ENCODE data around the gene CACNG8. TPM values are rescaled to one million over a fixed set of nuclear protein-coding genes. Genes with fewer than 3 reads are reported as not detected.
A peak's percentile ranks its signal among the peaks of the same experiment; 100 is the strongest.
"Not testable (repeated sequence)": the region's sequence is repeated elsewhere in the genome, so short reads cannot be mapped to it uniquely, and the experiment has no call there.

The CACNG8 gene
- 1.1 TPM for polyA plus RNA-seq (ENCODE audit: insufficient read length)

DNA sequence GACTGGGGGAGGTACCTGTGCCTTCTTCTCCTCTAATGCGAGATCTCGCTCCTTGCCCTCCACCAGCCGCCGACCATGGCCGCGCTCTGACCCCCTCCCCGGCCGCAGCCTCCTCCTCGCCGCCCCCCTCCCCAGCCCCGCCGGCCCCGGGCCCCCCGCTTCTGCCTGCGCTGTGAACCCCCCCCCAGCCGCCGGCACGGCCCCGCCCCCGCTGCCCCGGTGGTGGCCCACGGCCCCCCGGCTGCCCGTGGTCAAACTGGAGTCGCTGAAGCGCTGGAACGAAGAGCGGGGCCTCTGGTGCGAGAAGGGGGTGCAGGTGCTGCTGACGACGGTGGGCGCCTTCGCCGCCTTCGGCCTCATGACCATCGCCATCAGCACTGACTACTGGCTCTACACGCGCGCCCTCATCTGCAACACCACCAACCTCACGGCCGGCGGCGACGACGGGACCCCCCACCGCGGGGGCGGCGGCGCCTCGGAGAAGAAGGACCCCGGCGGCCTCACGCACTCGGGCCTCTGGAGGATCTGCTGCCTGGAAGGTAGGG is at the start of gene CACNG8:
TSS of gene CACNG8 (plus strand) at position 51 of the 545 bp plus-strand sequence.
- DNase-seq: no peak

DNA sequence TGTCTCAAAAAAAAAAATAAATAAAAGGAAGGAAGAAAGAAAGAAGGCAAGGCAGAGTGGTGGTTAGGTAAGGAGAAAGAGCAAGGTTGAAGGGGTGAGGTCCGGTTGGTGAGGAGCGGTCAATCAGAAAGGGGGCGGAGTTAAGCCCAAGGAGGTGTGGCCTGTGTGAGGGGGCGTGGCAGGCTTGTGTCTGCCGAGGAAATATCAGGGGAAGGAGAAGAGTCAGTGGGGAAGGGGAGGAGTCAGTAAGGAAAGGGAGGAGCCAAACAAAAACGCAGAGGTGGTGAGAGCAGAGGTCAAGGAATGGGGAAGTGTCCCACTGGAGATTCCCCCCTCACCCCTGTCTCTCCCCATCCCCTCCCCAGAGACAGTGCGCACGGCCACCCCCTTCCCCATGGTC is 47.7 kb upstream of the CACNG8 start:
- DNase-seq: no peak

DNA sequence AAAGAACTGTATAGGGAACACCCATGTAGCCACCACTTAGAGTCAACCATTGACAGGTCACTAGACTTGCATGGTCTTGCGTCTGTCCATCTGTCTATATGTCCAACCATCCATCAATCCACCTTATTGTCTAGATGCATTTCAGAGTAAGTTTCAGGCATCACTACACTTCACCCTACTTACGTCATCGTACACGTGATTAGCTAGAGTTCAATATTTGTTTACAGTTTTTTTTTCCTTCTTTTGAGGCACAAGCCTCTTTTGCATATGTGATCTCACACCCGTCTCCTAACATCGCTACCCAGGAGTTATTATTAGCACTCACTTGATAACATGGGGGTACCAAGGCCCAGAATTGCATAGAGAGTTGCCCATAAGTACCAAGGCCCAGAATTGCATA is 46.7 kb upstream of the CACNG8 start:
- no peak for DNase-seq

DNA sequence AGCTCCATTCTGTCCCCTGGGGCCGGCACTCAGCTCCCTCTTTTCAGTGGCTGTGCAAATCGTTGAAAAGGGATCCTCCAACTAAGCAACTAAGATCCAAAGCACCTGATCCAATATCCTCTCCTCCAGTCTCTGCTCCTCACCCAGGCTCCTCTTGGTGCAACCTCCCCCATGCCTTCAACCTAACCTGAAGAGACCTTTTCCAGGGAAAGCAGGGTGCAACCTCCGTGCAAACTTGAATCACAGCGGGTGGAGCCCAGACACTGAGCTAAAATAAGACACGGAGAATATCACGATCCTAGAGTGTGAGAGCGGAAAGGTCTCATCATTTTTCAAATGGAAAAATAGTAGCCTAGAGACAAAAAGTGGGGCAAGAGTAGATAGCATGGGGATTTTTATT is 45.4 kb upstream of the CACNG8 start:
- DNase-seq: no peak

DNA sequence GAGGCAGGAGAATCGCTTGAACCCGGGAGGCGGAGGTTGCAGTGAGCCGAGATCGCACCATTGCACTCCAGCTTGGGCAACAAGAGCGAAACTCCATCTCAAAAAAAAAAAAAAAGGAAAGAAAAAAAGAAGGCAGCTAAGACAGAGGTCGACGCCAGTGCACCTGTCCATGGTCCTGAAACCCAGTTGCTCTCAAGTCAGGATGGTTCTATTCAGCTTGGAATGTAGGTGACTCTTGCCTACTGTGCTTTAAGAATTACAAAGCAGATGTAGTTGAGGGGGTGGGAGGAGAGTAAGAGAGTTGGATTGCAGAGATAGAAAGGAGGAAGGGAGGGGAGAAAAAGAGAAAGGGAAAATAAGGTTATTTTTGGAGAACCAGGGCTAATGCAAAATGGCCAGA is 35.0 kb upstream of the CACNG8 start:
- peak; percentile 58 for DNase-seq

DNA sequence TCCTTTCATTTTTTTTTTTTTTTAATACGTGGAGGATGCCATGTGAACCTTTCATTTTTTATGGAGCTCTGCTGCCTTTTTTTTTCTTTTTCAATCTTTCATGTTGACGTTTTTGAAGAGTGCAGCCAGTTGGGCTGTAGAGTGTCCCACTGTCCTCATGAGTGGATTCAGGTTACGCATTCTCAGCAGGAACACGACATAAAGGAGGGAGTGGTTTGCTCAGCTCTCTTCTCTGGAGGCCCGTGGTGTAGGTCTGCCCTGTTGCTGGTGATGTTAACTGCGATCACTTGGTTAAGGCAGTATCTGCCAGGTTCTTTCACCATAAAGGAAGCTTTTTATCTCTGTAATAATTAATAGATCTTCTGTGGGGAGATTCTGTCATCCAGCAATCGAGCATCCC is 26.7 kb upstream of the CACNG8 start:
- no peak for DNase-seq

DNA sequence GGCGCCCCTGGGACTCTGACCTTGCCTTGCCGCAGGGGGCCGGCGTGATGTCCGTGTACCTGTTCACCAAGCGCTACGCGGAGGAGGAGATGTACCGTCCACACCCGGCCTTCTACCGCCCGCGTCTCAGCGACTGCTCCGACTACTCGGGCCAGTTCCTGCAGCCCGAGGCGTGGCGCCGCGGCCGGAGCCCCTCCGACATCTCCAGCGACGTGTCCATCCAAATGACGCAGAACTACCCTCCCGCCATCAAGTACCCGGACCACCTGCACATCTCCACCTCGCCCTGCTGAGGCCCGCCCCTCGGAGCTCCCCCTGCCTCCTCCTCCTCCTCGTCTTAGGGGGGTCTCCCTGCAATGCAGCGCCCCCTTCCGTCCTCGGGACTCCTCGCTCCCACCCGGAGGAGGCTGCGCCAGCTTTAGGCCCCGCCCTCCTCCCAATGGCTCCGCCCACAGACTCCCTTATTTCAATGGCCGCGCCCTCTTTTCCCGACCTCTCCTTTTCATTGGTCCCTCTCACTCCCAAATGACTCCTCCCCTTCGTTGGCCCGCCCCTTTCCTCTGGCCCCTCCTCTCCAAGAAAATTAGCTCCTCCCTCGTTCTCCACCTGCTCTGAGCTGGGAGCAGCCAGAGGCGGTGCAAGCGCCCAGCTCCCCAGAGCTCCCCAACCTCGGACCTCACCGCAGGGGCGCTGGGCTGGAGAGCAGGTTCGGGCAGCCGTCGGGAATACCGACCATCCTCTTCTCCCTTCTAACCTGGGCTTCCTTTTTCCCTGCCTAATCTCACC is 20.5 kb upstream of the CACNG8 start:
- DNase-seq: no peak

DNA sequence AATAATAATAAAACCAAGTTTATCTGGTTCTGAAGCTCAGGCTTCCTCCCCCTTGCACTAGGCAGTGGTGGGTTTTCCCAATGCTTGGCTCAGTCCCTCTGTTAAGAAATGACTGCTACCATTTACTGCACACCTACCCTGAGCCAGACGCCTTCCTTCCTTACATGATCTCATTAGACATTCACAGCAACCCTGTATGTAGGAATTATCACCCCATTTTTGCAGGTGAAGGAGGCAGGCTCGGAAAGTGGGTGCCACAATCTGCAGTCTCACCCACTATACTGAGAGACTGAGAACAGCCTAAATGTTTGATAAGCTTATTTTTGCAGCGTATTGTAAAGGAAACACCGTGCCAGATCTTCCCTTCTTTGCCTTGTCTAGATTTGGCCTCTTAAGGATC is 18.3 kb upstream of the CACNG8 start:
- DNase-seq: no peak

DNA sequence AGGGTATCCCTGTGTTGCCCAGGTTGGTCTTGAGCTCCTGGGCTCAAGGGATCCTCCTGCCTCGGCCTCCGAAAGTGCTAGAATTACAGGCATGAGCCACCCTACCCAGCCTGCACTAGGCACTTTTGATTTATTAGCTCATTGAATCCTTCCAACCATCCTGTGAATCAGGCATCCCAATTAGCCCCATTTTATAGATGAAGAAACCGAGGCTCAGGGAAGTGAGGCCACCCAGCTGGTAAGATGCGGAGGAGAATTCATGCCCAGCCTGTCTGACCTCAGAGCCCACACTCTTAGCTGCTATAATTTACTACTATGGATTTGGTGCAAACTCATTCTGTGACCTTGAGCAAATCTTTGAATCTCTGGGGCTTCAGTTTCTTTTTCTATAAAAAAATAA is 17.8 kb upstream of the CACNG8 start:
- DNase-seq: no peak

DNA sequence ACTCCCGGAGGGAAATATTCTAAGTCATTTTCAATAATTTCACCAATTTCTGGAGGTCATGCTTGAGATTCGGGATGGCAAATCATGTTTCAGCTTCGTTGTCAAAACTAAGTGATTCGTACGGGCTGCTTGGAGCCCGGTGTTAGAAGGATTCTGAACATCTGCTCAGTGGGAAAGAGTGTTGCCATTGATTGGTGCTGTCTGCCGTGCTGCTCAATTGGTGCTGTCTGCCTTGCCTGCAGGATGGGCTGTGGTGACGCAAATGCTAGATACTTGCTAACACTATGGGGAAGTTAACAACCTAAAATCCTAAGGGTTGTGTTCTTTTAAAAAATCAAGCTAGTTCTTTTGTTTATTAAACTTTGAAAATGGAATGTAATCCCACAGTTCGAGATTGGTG is 17.3 kb upstream of the CACNG8 start:
- no peak for DNase-seq

DNA sequence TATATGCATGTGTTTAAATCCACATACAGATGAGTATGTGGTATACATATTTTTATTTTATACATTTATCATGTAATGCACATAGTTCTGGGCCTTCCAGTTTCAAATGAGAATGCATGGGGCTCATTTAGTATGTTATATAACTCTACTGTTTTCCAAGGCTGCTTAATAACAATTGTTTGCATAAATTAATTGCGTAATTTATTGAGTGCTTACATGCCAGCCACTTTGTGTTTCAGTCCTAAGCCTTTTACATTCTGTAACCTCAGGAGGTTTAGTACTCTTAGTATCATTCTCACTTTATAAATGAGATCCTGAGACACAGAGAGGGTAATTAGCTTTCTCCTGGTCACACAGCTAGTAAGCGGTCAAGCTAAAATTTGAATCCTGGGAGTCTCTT is 16.7 kb upstream of the CACNG8 start:
- no peak for DNase-seq

DNA sequence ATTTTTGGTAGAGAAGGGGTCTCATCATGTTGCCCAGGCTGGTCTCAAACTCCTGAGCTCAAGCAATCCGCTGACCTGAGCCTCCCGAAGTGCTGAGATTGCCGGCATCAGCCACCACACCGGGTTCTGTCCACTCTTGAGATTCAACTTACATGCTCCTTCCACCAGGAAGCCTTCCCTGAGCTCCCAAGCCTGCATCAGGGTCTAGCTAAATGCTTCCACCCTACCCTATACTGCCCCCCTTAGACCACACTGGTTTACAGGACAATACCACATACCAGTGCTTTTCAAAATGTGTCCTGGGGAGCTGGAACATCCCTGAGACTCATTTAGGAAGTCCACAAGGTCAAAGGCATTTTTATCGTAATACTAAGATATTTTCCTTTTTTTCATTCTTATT is 15.1 kb upstream of the CACNG8 start:
- no peak for DNase-seq

DNA sequence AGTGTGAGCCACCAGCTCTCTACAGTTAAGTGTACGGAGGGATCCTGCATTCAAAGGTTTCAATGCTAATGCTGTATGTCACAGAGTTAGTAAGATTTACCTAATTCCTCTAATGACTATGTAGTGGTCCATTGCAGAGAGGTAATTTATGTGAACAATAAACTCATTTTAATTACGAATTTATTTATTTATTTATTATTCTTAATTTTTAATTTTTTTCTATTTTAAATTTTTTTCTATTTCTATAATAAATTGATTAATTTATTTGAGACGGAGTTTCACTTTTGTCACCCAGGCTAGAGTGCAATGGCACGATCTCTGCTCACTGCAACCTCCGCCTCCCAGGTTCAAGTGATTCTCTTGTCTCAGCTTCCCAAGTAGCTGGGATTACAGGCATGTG is 14.1 kb upstream of the CACNG8 start:
- DNase-seq: not testable (repeated sequence)

DNA sequence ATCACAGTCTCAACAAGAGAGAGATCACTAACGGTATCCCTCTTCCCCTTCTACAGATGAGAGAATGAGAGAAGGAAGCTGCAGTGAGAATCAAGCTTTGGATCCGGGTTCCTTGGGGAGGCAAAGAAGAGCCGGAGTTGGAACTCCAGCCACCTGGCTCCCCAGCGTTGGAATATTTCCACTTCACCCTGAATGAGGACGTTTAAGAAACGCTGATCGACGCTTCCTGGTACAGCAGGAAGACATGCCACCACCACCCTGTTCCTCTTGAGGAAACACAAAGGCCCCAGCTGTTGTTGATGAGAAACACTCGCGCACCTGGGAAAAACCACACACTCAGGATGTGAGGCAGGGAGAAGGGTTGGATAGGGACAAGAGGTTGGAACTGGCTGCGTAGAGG is 11.3 kb upstream of the CACNG8 start:
- DNase-seq: no peak

DNA sequence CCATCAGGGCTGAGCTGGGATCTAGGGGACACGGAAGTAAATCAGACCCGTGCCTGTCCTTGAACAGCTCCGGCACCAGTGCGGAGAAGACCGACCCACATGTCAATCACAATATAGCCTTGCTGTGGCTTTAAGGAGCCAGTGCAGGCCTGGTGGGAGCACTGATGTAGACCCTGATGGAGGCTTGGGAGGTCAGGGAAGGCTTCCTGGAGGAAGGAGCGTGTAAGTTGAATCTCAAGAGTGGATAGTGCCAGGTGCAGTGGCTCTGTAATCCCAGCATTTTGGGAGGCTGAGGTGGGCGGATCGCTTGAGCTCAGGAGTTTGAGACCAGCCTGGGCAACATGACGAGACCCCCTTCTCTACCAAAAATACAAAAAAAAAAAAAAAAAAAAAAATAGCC is 10.8 kb upstream of the CACNG8 start:
- DNase-seq: no peak

DNA sequence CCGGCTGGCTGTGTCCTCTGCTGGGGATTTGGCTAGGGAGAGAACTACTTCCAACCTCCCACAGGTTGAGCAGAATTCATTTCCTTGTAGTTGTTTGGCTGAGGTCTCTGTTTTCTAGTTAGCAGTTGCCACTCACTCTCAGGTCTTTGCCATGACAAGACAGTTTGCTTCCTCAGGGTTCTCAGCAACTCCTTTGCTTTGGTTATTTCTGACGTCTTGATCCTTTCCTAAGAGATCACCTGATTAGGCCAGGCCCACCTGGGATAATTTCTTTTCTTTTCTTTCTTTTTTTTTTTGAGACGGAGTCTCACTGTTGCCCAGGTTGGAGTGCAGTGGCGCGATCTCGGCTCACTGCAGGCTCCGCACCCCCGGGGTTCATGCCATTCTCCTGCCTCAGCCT is 9.4 kb upstream of the CACNG8 start:
- DNase-seq: no peak

DNA sequence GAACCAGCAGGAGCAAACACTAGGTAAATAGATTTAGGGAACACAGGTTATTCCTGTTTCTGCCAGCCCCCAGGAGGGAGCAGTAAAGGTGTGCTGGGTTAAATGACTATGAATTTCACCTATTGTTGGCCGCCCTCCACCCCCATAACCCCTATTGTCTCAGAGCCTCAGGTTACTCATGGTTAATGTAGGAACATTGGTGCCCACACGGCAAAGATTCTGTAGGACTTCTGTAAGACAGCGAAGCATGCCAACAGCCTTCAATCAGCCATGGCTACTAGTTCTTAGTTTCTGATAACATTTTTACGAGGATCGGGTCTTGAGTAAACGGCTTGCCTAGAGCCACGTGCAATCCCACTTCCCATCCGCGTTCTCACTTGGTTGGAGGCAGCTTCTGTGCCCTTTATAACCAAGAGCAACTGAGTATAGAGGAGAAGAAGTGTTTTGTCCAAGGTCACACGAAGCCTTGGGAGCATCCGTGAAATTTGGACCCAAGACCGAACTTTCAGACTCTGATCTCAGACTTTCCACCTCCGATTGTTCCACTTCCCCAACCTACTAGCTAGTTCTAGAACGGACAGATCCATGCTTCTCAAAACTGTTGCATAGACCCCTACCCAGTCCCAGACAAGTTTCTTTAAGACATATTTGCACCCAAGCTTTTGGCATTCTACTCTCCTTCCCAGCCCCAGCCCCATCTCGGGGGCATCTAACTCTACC is 5.1 kb upstream of the CACNG8 start:
- no peak for DNase-seq

DNA sequence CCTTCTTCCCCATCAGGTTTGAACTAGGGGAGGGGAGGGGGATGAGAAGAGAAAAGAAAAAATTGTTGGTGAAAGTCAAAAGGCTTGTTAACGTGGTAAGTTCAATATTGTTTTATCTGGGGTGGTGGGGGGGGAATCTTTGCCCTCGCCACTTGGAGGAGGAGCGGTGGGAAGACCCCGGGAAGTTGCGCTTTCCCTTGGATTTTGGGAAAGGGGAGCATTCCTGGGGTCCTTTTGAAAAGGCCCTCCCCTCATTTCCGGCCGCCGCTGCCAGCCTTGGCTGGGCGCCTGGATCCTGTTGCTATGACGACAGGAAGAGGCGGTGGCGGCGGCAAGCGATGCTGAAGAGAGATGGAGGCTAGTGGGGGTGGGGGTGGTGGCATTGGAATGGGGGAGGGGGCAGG is 4.6 kb upstream of the CACNG8 start:
- DNase-seq: no peak

DNA sequence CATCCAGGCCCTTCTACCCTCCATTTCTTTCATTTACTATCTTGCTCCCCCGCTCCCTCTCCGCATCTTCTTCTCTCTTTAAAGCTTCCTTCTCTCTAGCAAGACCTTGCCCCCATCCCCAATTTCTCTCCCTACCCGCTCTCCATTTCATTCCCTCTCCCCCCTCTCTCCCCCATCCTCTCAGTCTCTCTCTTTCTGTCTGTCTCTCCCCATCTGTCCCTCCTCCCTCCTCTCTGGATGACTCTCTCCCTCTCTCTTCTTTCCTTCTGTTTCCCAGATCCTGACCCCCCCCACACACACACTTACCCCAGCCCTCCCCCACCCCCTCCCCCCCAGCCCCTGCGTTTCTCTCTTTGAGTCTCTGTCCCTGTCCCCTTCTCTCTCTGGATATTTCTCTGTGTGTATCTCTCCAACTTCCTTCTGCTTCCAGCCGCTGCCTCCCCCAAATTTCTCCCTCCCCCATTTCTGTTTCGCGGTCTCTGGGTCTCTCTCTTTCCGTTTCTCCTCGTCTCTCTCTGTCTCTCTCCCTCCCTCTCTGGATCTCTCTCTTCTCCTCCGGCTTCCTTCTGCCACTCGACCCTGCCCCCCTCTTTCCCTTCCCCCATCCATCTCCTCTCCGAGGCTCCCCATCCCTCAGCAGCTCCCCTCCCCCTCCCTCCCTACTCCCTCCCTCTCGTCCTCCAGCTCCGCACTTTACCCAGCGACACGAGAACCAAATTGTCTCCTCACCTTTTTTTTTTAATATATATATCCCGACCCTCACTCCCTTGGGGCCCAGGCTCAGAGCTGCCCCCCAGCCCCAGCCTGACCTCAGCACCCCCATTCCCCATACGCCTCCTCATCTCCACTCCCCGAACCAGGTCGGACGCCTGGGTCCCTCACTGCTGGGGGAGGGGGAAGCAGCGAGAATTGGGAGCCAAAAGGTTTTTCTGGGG is 3.6 kb upstream of the CACNG8 start:
- DNase-seq: no peak

DNA sequence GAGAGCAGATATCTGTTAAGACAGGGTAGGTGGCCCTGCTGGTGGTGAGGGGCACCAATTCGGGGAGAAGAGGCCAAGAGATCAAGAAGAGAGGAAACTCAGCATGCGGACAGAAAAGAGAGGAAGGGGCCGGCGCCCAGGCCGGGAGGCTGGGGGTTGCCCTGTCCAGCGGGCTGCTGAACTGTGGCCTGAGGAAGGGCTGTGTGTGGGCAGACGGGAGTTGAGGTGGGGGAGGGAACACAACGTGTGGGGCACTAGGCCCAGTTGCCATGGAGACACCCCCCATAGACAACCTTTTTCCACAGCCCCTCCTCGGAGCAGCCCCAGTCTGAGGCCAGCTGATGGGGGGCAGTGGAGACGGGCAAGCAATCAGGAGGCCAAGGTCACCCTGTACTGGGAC is 2.5 kb upstream of the CACNG8 start:
- DNase-seq: no peak

DNA sequence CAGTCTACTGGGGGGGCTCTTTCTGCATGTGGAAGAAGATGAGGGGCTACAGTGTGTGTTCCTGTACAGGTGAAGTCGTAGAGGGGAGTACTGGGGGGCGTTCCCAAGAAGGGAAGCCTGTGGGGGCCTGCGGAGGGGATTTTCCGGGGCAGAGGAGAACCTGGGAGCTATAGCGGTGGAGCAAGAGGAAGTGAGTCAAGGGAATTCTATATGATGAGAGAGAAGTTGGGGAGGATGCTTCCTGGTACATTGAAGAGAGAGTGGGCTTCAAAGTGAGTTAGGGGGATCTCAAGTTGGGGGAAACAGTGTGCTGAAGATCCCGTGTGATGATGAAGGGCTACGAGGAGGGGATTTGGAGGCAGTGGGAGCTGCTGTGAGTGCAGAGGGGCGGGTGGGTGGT is 1.9 kb upstream of the CACNG8 start:
- DNase-seq: no peak

DNA sequence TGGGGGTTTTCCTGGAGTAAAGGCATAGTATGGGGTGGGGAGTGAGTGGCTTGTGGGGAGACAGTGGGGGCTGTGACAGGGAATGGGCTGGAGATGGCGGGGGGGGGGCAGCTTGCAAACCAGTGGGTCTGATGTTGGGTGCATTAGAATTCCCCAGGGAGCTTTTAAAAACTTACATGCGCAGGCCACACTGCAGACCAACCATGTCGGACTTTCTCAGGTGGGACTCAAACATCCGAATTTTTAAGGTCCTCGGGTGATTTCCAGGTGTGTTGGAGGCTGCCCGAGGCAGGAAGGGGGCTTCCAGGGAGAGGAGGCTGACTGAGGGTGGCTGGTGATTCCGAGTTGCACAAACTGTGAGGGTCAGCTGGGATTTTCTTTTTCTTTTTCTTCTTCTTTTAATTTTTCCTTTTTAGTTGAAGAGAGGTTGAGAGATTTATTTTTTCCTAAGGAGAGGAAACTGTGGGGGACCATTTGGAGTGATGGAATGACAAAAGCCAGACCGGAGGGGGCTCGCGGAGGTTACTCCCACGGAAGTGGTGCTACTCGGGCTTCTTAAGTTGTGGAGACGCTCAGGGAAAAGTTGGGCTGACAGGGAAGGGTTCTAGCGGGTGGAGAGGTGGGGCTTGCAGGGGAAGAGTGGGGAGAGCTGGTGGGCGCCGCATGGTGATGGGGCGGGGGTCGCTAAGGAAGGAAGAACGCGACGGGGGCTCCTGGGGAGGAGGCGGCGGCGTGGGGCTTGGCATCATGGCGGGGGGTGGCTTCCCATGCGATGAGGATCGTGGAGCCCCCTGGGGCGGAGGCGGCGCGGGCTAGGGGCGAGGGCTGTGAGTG is 997 bp upstream of the CACNG8 start:
- no peak for DNase-seq
